ENCODE results near the gene C19orf12.

DNA sequence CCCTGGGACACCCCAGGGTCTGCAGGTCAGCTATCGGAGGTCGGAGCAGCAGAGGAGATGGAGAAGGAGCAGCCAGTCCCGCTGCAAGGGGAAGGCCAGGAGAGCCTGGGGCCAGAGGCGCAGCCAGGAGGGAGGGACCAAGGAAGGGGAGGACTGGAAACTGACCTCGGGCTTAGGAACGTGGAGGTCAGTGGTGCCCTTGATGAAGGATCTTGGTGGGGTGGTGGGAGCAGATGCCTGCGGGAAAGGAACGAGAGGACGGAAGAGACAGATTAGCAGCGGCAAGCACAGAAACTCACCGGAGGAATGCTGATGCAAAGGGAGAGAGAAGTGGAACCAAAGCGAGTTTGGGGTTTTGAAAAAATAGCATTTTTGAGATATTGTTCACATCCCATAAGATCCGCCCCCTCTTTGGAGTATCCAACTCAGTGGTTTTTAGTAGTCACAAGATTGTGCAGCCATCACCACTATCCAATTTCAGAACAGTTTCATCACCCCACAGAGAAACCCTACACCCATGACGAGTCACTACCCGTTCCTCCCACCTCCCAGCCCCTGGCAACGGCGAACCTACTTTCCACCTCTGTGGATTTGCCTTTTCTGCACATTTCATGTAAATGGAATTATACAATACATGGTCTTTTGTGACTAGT lies 27.7 kb downstream of the C19orf12 start:
- TF ChIP-seq, protein P1, sequence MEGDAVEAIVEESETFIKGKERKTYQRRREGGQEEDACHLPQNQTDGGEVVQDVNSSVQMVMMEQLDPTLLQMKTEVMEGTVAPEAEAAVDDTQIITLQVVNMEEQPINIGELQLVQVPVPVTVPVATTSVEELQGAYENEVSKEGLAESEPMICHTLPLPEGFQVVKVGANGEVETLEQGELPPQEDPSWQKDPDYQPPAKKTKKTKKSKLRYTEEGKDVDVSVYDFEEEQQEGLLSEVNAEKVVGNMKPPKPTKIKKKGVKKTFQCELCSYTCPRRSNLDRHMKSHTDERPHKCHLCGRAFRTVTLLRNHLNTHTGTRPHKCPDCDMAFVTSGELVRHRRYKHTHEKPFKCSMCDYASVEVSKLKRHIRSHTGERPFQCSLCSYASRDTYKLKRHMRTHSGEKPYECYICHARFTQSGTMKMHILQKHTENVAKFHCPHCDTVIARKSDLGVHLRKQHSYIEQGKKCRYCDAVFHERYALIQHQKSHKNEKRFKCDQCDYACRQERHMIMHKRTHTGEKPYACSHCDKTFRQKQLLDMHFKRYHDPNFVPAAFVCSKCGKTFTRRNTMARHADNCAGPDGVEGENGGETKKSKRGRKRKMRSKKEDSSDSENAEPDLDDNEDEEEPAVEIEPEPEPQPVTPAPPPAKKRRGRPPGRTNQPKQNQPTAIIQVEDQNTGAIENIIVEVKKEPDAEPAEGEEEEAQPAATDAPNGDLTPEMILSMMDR (conservative IDR thresholded peaks at IDR 0.05; ENCODE audit: low read length): no peak
- TF ChIP-seq EZH2phosphoT487 (IDR thresholded peaks at IDR 0.05; ENCODE audit: borderline replicate concordance, low read depth, low read length): no peak

Measured in OCI-LY7 (cell line).